ENCODE results near the gene LMBR1.
"Not testable (repeated sequence)": the region's sequence is repeated elsewhere in the genome, so short reads cannot be mapped to it uniquely, and the experiment has no call there.

The LMBR1 gene

DNA sequence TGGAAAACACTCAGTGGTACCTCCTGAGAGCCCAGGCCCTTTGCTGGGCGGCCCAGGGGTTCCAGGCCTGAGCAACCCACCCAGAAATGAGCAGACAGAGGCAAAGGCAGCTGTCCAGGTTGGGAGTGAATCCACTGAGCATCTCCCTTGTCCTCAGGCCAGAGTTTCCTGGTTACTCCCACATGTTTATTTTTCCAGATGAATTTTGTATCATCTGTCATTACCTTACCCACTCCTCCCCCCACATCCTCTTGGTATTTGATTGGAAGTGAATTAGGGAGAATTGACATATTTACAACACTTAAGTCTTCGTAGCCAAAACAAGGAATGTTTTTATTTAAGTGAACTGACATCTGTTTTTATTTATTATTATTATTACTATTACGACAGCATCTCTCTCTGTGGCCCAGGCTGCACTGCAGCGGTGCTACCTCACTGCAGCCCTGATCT, 13.2 kb upstream of the LMBR1 start:
- DNase-seq (ENCODE audit: low spot score) (no peak), FAIRE-seq (no peak)

DNA sequence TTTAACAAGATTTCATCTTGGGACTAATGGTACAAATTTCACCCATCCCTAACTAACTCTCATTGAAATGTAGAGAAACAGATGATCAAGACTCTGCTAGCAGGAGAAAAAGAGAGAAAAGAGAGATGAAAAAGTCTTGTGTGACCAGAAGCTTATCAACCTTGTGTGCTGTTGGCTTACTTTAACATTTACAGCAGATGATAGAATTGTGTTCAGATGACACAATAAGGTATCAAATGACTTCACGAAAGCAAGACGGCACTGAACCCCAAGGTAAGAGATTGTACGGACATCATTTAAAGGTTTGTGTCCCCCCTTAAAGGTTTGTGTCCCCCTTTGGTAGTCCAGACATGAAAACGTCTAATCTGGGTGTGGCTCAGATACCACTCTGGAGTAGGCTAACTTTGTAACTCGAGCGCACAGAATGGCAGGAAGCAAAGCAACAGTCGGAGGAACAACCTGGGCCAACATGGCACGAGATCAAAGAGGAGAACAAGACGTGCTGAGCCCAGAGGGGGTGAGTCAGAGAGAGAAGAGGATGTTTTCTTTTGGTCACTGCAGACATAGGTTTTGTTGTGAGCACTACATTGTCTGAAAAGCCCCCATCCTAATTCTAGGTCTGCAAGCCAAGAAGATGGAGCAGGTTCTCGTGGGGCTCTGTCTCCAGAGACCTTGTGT, 10.4 kb upstream of the LMBR1 start:
- FAIRE-seq (no peak), DNase-seq (ENCODE audit: low spot score) (no peak)

DNA sequence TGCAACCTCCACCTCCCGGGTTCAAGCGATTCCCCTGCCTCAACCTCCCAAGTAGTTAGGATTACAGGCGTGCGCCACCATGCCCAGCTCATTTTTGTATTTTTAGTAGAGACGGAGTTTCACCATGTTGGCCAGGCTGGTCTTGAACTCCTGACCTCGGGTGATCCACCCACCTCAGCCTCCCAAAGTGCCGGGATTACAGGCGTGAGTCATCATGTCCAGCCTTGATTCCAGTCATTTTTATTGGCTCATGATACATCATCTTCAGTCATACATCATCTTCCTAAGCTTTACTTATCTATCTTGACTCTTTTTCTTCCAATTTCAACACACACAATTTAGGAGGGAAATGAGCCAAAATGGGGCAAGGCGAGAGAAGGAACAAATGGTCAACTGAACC, 7.1 kb upstream of the LMBR1 start:
- FAIRE-seq; DNase-seq (ENCODE audit: low spot score): not testable (repeated sequence)

DNA sequence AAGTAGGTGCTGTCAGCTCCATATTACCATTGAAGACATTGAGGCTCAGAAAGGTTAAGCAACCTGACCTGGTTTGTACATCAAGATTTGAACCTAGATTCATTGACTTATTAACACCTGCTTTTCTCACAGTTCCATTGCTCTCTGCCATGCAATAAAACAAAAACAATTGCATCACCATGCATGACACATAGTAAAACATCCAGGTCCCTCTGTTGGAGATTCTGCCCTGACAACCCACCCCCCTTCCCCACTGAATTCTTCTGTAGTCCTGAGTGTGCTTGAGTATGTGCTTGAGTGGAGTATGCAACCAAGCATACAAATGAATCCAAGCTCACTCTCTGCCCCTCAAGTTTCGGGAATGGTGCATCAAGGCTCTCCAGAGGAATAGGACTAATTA, 6.0 kb upstream of the LMBR1 start:
- FAIRE-seq (no peak), DNase-seq (ENCODE audit: low spot score) (no peak)

DNA sequence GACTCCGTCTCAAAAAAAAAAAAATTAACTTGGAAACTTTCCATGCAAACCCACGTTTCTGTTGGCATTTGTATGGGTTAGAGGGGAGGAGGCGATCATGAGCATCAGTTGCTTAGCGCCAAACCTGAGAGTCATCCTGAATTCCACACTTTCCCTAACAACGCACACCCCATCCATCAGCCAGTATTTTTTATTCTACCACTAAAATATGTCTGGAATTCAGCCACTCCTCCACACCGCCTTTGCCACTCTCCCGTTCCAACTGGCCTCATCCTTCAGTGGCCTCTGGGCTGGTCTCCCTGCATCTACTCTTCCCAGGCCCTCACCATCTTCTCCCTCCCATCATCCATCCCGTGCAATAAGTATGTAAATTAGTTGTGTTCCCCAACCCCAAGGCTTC, 4.7 kb upstream of the LMBR1 start:
- no peak for FAIRE-seq
- DNase-seq (ENCODE audit: low spot score): peak; percentile 82

DNA sequence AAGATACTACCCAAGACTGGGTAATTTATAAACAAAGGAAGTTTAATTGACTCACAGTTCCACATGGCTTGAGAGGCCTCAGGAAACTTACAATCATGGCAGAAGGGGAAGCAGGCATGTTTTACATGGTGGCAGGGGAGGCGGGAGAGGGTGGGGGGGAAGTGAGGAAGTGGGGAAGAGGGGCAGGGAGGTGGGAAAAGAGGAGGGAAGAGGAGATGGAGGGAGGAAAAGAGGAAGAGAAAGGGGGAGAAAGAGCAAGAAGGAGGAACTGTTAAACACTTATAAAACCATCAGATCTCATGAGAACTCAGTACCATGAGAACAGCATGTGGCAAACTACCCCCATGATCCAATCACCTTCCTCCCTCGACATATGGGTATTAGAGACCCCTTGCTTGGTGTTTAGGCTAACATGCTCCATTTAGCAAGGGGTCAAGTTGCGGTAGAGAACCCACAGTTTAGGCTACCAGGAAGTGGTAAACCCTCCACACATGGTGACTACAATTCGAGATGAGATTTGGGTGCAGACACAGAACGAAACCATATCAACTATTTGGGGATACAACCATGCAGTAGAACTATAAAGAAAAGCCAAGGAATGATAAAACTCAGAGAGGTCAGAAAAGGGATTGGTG, 3.5 kb upstream of the LMBR1 start:
- DNase-seq (ENCODE audit: low spot score) (no peak), FAIRE-seq (no peak)

DNA sequence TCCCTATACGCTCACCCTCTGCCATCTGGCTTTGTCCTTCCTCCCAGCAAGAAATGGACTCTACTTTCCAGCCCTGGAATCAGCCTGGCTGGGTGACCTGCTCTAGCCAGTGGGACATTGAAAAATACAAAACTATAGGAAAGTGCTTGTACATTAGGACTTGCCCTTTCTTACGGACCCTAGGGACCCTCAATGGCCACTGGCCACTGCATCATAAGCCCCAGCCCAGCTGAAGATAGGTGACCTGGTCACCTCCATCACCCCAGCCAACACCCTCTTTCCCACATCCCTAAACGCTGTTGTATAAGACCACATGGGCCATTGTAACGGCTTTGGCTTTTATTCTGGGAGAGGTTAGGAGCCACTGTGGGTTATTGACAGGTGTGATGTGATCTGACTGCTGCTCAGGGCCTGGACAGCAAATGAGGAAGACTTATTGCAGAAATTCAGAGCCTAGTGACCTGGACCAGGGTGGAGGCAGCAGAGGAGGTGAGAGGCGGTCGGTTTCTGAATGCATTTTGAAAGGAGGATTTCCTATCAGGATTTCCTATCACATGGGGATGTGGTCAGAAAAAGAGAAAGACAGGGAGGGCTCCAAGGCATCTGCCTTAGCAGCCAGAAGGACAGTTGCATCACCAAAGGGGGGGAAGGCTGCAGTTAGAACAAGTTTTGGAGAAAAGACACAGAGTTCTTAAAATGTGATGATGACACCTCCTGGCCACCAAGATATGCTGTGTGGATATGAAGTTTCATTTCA, 2.2 kb upstream of the LMBR1 start:
- FAIRE-seq (no peak), DNase-seq (ENCODE audit: low spot score) (no peak)

DNA sequence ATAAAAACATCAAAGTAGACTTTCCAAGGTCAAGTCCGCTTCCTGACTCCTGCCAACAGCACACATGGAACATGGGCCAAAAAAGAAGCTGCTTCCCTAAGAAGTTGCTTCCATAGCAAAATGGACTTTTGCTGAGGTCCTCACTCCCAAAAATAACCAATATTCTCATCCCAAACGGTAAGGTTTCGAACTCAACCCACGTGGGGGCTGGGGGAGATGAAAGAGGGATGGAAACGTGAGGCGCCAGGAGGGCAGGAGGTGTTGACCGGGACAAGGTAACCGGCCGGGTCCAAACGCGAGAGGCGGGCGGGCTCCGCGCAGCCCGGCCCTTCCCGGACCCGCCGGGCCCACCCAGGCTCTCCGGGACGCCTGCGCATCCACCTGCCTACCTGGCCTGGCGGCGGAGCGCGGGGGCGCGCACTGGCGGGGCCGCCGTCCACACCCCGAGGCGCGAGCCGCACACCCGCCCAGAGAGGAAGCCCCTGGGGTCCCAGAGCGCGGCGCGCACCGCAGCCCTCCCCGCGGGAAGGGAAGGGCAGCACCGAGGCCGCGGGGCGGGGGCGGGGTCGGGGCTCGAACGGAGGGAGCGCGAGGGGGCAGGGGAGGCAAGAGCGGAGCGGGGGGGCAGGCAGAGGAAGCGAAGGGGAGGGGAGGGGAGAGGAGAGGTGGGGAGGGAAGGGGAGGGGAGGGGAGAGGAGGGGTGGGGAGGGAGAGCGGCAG, 742 bp downstream of the LMBR1 start:
- FAIRE-seq (no peak), DNase-seq (ENCODE audit: low spot score) (no peak)

DNA sequence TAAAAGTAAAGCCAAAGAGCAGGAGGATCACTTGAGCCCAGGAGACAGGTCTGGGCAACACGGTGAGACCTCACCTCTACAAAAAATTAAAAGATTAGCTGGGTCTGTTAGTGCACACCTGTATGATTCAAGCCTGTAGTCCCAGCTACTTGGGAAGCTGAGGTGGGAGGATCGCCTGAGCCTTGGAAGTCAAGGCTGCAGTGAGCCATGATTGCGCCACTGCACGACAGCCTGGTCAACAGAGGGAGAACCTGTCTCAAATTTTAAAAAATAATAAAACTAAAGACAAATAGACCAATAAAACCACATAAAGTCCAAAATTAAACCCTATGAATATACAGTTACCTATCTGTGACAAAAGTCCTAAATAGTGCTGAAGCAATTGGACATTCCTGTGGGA, 3.2 kb downstream of the LMBR1 start:
- no peak for DNase-seq (ENCODE audit: low spot score)
- no peak for FAIRE-seq

DNA sequence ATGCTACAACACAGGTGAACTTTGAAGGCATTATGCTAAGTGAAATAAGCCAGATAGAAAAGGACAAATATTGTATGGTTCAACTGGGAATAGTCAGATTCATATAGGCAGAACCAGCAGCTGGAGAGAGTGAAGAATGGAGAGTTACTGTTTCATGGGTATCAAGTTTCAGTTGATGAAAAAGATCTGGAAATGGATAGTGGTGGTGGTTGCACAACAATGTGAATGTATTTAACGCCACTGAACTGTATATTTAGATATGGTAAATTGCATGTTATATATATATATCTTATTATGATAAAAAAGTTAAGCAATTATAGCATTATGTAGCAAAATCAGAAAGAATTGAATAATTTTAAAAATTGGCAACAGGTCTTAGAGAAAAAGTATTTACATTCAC, 3.9 kb downstream of the LMBR1 start:
- FAIRE-seq: no peak
- DNase-seq (ENCODE audit: low spot score): no peak

DNA sequence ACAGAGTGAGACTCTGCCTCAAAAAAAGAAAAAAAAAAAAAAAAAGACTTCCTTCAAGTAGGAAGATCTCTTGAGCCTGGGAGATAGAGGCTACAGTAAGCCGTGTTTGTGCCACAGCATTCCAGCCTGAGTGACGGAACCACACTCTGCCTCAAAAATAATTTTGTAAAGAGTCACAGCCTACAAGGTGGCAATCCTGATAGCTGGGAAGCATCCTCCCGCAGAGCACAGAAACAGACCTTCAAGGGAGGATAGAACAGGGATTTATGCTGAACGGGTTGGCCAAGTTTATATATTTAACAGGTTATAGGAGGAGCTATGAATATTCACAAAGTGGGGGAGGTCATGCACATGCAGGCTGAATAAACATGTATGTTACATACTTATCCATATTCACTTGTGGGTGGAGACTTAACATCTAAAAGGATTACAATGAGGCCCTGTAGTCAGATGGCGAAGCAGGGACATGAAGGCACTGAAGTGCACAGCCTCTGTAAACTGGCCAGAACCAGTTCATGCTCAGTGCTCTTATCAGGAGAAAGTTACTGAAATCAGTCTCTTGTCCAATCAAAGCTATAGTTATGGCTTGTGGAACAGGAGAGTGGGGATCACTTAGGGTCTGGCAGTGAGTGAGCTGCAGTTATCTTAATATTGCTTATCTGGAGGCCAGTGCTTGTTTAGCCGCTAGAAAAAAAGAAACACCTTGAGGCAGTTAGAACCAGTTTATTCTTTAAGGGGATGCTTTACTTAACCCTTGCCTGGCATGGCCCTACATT, 6.8 kb downstream of the LMBR1 start:
- no peak for DNase-seq (ENCODE audit: low spot score)

DNA sequence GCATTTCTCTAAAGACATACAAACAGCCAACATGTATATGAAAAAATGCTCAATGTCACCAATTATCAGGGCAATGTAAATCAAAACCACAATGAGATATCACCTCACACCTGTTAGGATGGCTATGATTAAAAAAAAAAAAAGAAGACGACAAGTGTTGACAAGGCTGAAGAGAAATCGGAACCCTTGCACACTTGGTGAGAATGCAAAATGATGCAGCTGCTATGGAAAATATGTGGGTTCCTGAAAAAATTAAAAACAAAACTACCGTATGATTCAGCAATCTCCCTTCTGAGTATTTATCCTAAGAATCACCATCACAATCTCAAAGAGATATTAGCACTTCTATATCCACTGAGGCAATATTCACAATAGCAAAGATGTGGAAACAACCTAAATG, 11.3 kb downstream of the LMBR1 start:
- no peak for DNase-seq (ENCODE audit: low spot score)
- FAIRE-seq: no peak

More for the DNA sequence above, 6.8 kb downstream of the LMBR1 start:
- no peak for FAIRE-seq

DNA sequence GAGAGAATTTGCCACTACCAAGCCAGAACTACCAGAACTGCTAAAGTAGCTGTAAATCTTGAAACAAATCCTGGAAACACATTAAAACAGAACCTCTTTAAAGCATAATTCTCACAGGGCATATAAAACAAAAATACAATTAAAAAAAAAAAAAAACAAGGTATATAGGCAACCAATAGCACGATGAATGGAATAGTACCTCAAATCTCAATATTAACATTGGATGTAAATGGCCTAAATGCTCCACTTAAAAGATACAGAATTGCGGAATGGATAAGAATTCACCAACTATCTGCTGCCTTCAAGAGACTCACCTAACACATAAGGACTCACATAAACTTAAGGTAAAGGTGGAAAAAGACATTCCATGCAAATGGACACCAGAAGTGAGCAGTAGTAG, 17.2 kb downstream of the LMBR1 start:
- DNase-seq (ENCODE audit: low spot score) (no peak), FAIRE-seq (no peak)

DNA sequence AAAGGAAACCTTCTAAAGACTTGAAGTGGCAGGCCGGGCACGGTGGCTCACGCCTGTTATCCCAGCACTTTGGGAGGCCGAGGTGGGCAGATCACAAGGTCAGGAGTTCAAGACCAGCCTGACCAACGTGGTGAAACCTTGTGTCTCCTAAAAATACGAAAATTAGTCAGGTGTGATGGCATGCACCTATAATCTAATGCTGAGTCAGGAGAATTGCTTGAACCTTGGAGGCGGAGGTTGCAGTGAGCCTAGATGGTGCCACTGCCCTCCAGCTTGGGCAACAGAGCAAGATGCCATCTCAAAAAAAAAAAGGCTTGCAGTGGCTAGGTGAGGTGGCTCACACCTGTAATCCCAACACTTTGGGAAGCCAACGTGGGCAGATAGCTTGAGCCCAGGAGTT, 24.6 kb downstream of the LMBR1 start:
- FAIRE-seq; DNase-seq (ENCODE audit: low spot score): not testable (repeated sequence)

DNA sequence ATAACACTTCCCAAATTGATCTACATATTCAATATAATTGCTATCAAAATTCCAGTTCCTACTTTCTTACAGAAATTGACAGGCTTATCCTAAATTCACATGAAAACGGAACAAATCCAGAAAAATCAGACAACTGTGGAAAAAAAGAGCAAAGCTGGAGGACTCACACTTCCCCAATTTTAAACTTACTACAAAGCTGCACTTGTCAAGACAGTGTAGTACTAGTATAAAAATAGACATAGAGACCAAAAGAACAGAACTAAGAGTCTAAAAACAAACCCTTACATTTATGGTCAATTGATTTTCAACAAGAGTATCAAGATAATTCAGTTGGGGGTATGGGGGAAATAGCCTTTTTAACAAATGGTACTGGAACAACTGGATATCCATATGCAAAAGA, 27.5 kb downstream of the LMBR1 start:
- FAIRE-seq (no peak), DNase-seq (ENCODE audit: low spot score) (no peak)

DNA sequence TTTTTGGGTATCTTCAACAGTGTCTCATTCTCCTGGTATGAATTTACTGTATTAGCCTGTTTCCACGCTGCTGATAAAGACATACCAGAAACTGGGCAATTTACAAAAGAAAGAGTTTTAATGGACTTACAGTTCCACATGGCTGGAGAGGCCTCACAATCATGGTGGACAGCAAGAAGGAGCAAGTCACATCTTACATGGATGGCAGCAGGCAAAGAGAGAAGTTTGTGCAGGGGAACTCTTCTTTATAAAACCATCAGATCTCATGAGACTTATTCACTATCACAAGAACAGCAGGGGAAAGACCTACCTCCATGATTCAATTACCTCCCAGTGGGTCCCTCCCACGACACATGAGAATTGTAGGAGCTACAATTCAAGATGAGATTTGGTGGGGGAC, 31.0 kb downstream of the LMBR1 start:
- not testable (repeated sequence) for DNase-seq (ENCODE audit: low spot score); FAIRE-seq

DNA sequence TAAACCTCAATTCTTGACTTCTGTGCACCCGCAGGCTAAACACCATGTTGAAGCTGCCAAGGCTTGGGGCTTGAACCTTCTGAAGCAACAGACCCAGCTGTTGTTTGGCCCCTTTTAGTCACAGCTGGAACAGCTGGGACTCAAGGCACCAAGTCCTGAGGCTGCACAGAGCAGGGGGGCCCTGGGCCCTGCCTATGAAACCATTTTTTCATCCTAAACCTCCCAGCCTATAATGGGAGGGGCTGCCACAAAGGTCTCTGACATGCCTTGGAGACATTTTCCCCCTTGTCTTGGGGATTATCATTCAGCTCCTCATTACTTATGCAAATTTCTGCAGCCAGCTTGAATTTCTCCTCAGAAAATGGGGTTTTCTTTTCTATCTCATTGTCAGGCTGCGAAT, 31.8 kb downstream of the LMBR1 start:
- DNase-seq (ENCODE audit: low spot score) (no peak), FAIRE-seq (no peak)

DNA sequence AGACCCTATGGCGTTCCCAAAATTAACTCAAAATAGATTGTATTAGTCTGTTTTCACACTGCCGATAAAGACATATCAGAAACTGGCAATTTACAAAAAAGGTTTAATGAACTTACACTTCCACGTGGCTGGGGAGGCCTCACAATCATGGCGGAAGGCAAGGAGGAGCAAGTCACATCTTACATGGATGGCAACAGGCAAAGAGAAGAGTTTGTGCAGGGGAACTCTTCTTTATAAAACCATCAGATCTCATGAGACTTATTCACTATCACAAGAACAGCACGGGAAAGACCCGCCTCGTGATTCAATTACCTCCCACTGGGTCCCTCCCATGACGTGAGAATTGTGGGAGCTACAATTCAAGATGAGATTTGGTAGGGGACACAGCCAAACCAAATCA, 32.9 kb downstream of the LMBR1 start:
- not testable (repeated sequence) for FAIRE-seq; DNase-seq (ENCODE audit: low spot score)

DNA sequence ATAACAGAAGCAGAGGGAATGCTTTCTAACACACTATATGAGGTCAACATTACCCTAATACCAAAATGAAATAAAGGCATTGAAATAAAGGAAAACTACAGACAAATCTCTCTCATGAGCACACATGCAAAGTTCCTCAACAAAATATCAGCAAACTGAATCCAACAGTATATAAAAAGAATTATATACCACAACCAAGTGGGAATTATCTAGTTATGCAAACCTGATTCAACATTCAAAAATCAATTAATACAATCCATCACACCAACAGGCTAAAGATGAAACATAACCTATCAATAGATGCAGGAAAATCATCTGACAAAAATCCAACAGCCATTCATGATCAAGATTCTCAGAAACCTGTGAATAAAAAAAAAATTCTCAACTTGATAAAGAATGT, 34.5 kb downstream of the LMBR1 start:
- FAIRE-seq (no peak), DNase-seq (ENCODE audit: low spot score) (no peak)

DNA sequence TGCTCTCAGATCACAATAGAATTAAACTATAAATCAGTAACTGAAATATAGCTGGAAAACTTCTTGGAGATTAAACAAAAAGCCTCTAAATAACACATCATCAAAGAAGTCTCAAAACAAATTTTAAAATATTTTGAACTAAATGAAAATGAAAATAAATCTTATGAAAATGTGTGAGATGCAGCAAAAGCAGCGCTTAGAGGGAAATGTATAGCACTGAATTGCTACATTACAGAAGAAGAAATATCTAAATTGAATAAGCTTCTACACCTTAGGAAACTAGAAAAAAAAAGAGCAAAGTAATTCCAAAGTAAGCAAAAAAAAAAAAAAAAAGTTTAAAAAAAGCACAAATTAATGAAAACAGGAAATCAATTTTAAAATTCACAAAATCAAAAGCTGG, 35.2 kb downstream of the LMBR1 start:
- FAIRE-seq: no peak

DNA sequence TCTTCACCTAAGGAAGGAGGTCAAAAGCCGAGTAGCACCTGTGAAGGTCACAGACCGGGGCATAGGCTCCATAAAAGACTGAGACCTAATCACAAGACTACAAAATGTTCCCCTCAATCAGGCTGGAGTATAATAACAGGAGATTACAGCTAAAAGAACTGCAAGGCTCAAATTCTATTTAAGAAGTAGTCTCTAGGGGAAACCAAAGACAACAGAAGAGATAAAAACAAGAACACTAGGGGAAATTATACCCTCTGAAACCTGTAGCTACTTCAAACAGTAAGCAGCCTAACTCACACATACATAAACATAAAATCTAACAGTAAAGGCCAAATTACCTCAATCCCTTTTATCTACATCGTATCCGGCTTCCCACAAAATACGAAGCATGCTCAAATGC, 38.3 kb downstream of the LMBR1 start:
- FAIRE-seq: no peak
- DNase-seq (ENCODE audit: low spot score): no peak

More for the DNA sequence above, 35.2 kb downstream of the LMBR1 start:
- no peak for DNase-seq (ENCODE audit: low spot score)

Measured in RCC 7860 (cell line).